ENCODE measurements around the gene SNX32.

The SNX32 gene

GRCh38 chr11:65802841-65803240 lies 30.9 kb upstream of the SNX32 start:
- H3K4me3 ChIP-seq (ENCODE audit: low read length): no peak overlapping the region
- H3K4me1 ChIP-seq (ENCODE audit: control insufficient read depth, insufficient read depth, low read length): no peaks in the 10 kb centered on the region
- H3K9ac ChIP-seq (ENCODE audit: low read depth, low read length): no peak overlapping the region
- no peaks in the 10 kb centered on the region for H3K36me3 ChIP-seq (ENCODE audit: insufficient read depth, low read length)
- no peak overlapping the region for H3K4me2 ChIP-seq (ENCODE audit: low read length)
- no peaks in the 10 kb centered on the region for H3K9me3 ChIP-seq (replicated peaks; ENCODE audit: low read length)
- H3K27me3 ChIP-seq (ENCODE audit: control insufficient read depth, insufficient read depth, low read length): peaks cover 56% of the 10 kb centered on the region

- no peak overlapping the region for H3K4me3 ChIP-seq (ENCODE audit: low read length)
- H3K27me3 ChIP-seq (ENCODE audit: control insufficient read depth, insufficient read depth, low read length): peaks cover 56% of the 10 kb centered on the region
- no peaks in the 10 kb centered on the region for H3K9me3 ChIP-seq (replicated peaks; ENCODE audit: low read length)
- no peak overlapping the region for H3K9ac ChIP-seq (ENCODE audit: low read depth, low read length)
- no peaks in the 10 kb centered on the region for H3K36me3 ChIP-seq (ENCODE audit: insufficient read depth, low read length)
- H3K4me1 ChIP-seq (ENCODE audit: control insufficient read depth, insufficient read depth, low read length): no peaks in the 10 kb centered on the region
- no peak overlapping the region for H3K4me2 ChIP-seq (ENCODE audit: low read length)
These were observed 29.8 kb upstream of the SNX32 start for GRCh38 chr11:65803797-65804492.

- H3K27me3 ChIP-seq (ENCODE audit: control insufficient read depth, insufficient read depth, low read length): peaks cover 72% of the 10 kb centered on the region
- H3K36me3 ChIP-seq (ENCODE audit: insufficient read depth, low read length): no peaks in the 10 kb centered on the region
- no peak overlapping the region for H3K9ac ChIP-seq (ENCODE audit: low read depth, low read length)
- no peak overlapping the region for H3K4me2 ChIP-seq (ENCODE audit: low read length)
- no peak overlapping the region for H3K4me3 ChIP-seq (ENCODE audit: low read length)
- H3K9me3 ChIP-seq (replicated peaks; ENCODE audit: low read length): no peaks in the 10 kb centered on the region
- no peaks in the 10 kb centered on the region for H3K4me1 ChIP-seq (ENCODE audit: control insufficient read depth, insufficient read depth, low read length)
These were observed 26.8 kb upstream of the SNX32 start for GRCh38 chr11:65806979-65807378.

- H3K9me3 ChIP-seq (replicated peaks; ENCODE audit: low read length): no peaks in the 10 kb centered on the region
- H3K4me1 ChIP-seq (ENCODE audit: control insufficient read depth, insufficient read depth, low read length): no peaks in the 10 kb centered on the region
- H3K4me2 ChIP-seq (ENCODE audit: low read length): no peak overlapping the region
- H3K4me3 ChIP-seq (ENCODE audit: low read length): no peak overlapping the region
- H3K27me3 ChIP-seq (ENCODE audit: control insufficient read depth, insufficient read depth, low read length): peaks cover 69% of the 10 kb centered on the region
- no peaks in the 10 kb centered on the region for H3K36me3 ChIP-seq (ENCODE audit: insufficient read depth, low read length)
- no peak overlapping the region for H3K9ac ChIP-seq (ENCODE audit: low read depth, low read length)
These were observed 24.9 kb upstream of the SNX32 start for GRCh38 chr11:65808744-65809341.

- Histone ChIP-seq H3K4me3 (ENCODE audit: low read length) (no peak overlapping the region), H3K9me3 (replicated peaks; ENCODE audit: low read length) (no peaks in the 10 kb centered on the region), H3K27me3 (ENCODE audit: control insufficient read depth, insufficient read depth, low read length) (peaks cover 68% of the 10 kb centered on the region)
These were observed 24.3 kb upstream of the SNX32 start for GRCh38 chr11:65809496-65809895.

GRCh38 chr11:65810046-65810868 lies 23.5 kb upstream of the SNX32 start:
- no peak overlapping the region for H3K9ac ChIP-seq (ENCODE audit: low read depth, low read length)
- peaks cover 69% of the 10 kb centered on the region for H3K27me3 ChIP-seq (ENCODE audit: control insufficient read depth, insufficient read depth, low read length)

More at GRCh38 chr11:65809496-65809895, 24.3 kb upstream of the SNX32 start:
- Histone ChIP-seq H3K36me3 (ENCODE audit: insufficient read depth, low read length) (no peaks in the 10 kb centered on the region), H3K4me1 (ENCODE audit: control insufficient read depth, insufficient read depth, low read length) (no peaks in the 10 kb centered on the region), H3K9ac (ENCODE audit: low read depth, low read length) (no peak overlapping the region), H3K4me2 (ENCODE audit: low read length) (no peak overlapping the region)

DNA sequence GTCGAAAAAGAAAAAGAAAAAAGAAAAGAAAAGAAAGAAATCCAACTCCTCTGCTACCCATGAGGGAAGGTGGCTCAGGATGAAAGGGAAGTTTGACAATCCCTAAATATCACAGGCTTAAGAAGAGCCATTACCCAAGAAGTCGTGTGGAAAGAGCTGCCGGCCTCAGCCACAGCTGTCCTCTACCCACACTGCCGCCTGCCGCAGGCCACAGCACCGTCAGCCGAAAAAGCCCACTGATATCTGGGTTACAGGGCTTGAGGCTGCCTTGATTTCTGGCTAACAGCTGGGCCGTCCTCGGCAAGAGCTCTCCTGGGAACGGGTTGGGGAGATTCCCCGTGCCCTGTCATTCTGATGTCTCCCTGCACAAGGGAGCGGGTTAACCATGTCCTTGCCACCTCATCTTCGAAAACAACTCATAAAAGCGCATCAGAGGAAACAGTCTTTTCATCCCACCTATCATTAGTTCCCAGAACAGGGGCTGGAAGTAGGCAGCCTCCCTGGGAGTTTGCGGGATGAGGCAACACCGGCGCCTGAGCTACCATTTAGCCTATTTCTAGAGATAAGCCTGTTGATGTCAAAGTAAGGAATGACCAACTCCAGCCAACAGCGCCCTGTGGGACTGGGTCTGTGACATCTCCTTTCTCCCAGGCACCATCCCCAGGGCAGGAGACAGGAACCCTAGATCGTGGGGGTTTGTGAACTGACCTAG lies 21.8 kb upstream of the SNX32 start:
- H3K4me2 ChIP-seq (ENCODE audit: low read length): no peak overlapping the region
- H3K27me3 ChIP-seq (ENCODE audit: control insufficient read depth, insufficient read depth, low read length): peaks cover 63% of the 10 kb centered on the region
- no peaks in the 10 kb centered on the region for H3K9me3 ChIP-seq (replicated peaks; ENCODE audit: low read length)
- H3K4me3 ChIP-seq (ENCODE audit: low read length): no peak overlapping the region
- H3K9ac ChIP-seq (ENCODE audit: low read depth, low read length): no peak overlapping the region
- no peaks in the 10 kb centered on the region for H3K4me1 ChIP-seq (ENCODE audit: control insufficient read depth, insufficient read depth, low read length)
- H3K36me3 ChIP-seq (ENCODE audit: insufficient read depth, low read length): no peaks in the 10 kb centered on the region

More at GRCh38 chr11:65810046-65810868, 23.5 kb upstream of the SNX32 start:
- H3K9me3 ChIP-seq (replicated peaks; ENCODE audit: low read length): no peaks in the 10 kb centered on the region
- H3K4me2 ChIP-seq (ENCODE audit: low read length): no peak overlapping the region
- H3K4me3 ChIP-seq (ENCODE audit: low read length): no peak overlapping the region
- no peaks in the 10 kb centered on the region for H3K36me3 ChIP-seq (ENCODE audit: insufficient read depth, low read length)
- H3K4me1 ChIP-seq (ENCODE audit: control insufficient read depth, insufficient read depth, low read length): no peaks in the 10 kb centered on the region

GRCh38 chr11:65814131-65814985 lies 19.4 kb upstream of the SNX32 start:
- Histone ChIP-seq H3K4me3 (ENCODE audit: low read length) (no peak overlapping the region), H3K4me2 (ENCODE audit: low read length) (no peak overlapping the region), H3K27me3 (ENCODE audit: control insufficient read depth, insufficient read depth, low read length) (peaks cover 42% of the 10 kb centered on the region), H3K9me3 (replicated peaks; ENCODE audit: low read length) (no peaks in the 10 kb centered on the region), H3K36me3 (ENCODE audit: insufficient read depth, low read length) (no peaks in the 10 kb centered on the region), H3K9ac (ENCODE audit: low read depth, low read length) (no peak overlapping the region), H3K4me1 (ENCODE audit: control insufficient read depth, insufficient read depth, low read length) (peaks cover 4% of the 10 kb centered on the region)

GRCh38 chr11:65814986-65815565 lies 18.7 kb upstream of the SNX32 start:
- H3K9ac ChIP-seq (ENCODE audit: low read depth, low read length): no peak overlapping the region
- H3K4me1 ChIP-seq (ENCODE audit: control insufficient read depth, insufficient read depth, low read length): peaks cover 4% of the 10 kb centered on the region
- H3K27me3 ChIP-seq (ENCODE audit: control insufficient read depth, insufficient read depth, low read length): peaks cover 35% of the 10 kb centered on the region
- no peak overlapping the region for H3K4me2 ChIP-seq (ENCODE audit: low read length)
- H3K4me3 ChIP-seq (ENCODE audit: low read length): no peak overlapping the region
- no peaks in the 10 kb centered on the region for H3K36me3 ChIP-seq (ENCODE audit: insufficient read depth, low read length)
- no peaks in the 10 kb centered on the region for H3K9me3 ChIP-seq (replicated peaks; ENCODE audit: low read length)

GRCh38 chr11:65816696-65817095 lies 17.1 kb upstream of the SNX32 start:
- H3K9me3 ChIP-seq (replicated peaks; ENCODE audit: low read length): no peaks in the 10 kb centered on the region
- peaks cover 4% of the 10 kb centered on the region for H3K4me1 ChIP-seq (ENCODE audit: control insufficient read depth, insufficient read depth, low read length)
- H3K9ac ChIP-seq (ENCODE audit: low read depth, low read length): no peak overlapping the region
- no peaks in the 10 kb centered on the region for H3K36me3 ChIP-seq (ENCODE audit: insufficient read depth, low read length)
- no peak overlapping the region for H3K4me2 ChIP-seq (ENCODE audit: low read length)
- peaks cover 22% of the 10 kb centered on the region for H3K27me3 ChIP-seq (ENCODE audit: control insufficient read depth, insufficient read depth, low read length)
- H3K4me3 ChIP-seq (ENCODE audit: low read length): no peak overlapping the region

All from skeletal muscle satellite cell (primary cell).